Nephron progenitor cell (in vitro differentiated cells): ENCODE measurements around the gene TSPAN1.

Experiments used
- DNase-seq: peaks from one replicate; pipeline ENCODE4 v3.0.0; 2021
- H3K27ac Mint-ChIP-seq: 2 replicates; pipeline ENCODE4 v1.8.0; 2021; ENCODE audit warnings: mild to moderate bottlenecking, moderate library complexity, mixed read lengths
- H3K27me3 Mint-ChIP-seq: 2 replicates; pipeline ENCODE4 v1.8.0; 2021; ENCODE audit warnings: mild to moderate bottlenecking, low read depth, mixed read lengths; ENCODE audit not compliant: poor library complexity
- H3K36me3 Mint-ChIP-seq: 2 replicates; pipeline ENCODE4 v1.8.0; 2021; ENCODE audit warnings: low read depth, mixed read lengths
- H3K4me1 Mint-ChIP-seq: 2 replicates; pipeline ENCODE4 v1.8.0; 2021; ENCODE audit warnings: mixed read lengths
- H3K4me3 Mint-ChIP-seq: 2 replicates; pipeline ENCODE4 v1.8.0; 2021; ENCODE audit warnings: mild to moderate bottlenecking, moderate library complexity, mixed read lengths
- H3K9me3 Mint-ChIP-seq: 2 replicates; pipeline ENCODE4 v1.8.0; 2021; ENCODE audit warnings: mild to moderate bottlenecking, moderate library complexity, mixed read lengths
- TF ChIP-seq, protein P1 (sequence below): fragments of 200-600 bp; sonication (generic); IDR thresholded peaks from 2 replicates; pipeline ENCODE4 v1.5.0; 2021; ENCODE audit warnings: antibody characterized with exemption

The TSPAN1 gene

DNA sequence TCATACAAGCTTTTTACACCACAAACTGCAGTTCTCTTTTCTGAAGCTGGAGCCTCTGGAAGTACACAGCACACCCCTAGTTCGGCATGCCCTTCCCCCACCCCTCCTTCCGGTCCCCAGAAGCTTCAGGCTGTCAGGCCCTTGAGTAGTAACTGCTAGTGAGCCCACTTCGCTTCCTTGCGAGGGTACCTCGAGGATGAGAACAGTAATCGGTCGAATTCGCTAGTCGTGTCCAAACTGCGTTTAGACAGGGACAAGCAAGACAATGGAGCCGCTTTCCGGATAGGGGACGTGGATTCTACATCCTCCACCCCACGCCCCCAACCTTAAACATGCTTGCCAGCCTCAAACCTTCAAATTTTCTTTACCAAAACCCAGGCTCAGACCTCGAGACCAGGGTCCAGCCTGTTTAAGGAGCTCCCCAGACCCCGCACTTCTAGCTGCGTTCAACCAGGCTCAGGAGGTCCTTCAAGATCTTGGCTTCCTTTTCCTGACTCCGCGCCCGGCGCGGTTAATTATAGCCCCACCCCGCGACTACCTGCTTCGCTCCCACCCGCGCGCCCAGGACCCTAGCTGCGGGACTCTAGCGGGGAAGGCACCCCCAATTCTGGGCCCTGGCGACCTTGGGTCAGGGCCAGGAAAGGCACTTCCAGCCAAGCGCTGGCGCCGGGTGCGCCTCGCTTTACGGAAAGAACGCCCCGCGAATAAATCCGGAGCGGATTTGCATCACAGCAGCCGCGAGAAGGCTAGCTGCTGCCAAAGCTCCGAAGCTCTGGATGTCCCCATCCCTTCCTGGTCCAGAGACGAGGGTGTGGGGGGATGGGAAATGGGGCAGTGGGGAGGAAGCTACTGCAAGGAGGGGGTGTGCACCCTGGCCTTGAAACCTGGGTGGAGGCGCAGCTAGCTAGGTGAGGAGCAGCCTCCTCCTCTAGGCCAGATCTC is 8.1 kb upstream of the TSPAN1 start:
- DNase-seq: no peak
- no peaks in the 10 kb centered on the region for H3K9me3 Mint-ChIP-seq
- H3K4me3 Mint-ChIP-seq: peak overlapping the region; percentile 72
- TF ChIP-seq, protein P1, sequence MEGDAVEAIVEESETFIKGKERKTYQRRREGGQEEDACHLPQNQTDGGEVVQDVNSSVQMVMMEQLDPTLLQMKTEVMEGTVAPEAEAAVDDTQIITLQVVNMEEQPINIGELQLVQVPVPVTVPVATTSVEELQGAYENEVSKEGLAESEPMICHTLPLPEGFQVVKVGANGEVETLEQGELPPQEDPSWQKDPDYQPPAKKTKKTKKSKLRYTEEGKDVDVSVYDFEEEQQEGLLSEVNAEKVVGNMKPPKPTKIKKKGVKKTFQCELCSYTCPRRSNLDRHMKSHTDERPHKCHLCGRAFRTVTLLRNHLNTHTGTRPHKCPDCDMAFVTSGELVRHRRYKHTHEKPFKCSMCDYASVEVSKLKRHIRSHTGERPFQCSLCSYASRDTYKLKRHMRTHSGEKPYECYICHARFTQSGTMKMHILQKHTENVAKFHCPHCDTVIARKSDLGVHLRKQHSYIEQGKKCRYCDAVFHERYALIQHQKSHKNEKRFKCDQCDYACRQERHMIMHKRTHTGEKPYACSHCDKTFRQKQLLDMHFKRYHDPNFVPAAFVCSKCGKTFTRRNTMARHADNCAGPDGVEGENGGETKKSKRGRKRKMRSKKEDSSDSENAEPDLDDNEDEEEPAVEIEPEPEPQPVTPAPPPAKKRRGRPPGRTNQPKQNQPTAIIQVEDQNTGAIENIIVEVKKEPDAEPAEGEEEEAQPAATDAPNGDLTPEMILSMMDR: no peak
- H3K27ac Mint-ChIP-seq: no peak overlapping the region
- H3K27me3 Mint-ChIP-seq: peaks cover 75% of the 10 kb centered on the region
- no peaks in the 10 kb centered on the region for H3K36me3 Mint-ChIP-seq
- peaks cover 8% of the 10 kb centered on the region for H3K4me1 Mint-ChIP-seq

DNA sequence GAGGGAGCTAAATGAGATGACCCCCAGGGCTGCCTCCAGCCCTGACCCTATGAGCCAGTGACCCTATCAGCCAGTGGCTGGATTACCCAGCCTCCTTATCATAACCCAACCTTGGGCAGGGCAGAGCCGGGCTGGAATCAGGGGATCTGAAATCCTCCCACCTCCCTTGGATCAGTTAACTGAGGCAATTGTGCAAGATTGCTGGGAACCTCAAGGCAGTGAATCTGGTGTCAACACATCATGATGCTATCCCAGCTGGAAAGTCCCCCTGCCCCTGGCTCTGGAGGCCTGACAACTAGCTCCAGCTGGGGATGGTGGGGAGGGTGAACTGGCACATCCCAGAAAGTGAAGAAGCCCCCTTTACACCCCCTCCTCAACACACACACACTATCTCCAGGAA is 6.4 kb upstream of the TSPAN1 start:
- H3K36me3 Mint-ChIP-seq: no peaks in the 10 kb centered on the region
- no peaks in the 10 kb centered on the region for H3K9me3 Mint-ChIP-seq
- no peak overlapping the region for H3K4me3 Mint-ChIP-seq
- peaks cover 74% of the 10 kb centered on the region for H3K27me3 Mint-ChIP-seq
- TF ChIP-seq, protein P1: no peak
- no peak overlapping the region for H3K27ac Mint-ChIP-seq
- peaks cover 13% of the 10 kb centered on the region for H3K4me1 Mint-ChIP-seq
- no peak for DNase-seq

DNA sequence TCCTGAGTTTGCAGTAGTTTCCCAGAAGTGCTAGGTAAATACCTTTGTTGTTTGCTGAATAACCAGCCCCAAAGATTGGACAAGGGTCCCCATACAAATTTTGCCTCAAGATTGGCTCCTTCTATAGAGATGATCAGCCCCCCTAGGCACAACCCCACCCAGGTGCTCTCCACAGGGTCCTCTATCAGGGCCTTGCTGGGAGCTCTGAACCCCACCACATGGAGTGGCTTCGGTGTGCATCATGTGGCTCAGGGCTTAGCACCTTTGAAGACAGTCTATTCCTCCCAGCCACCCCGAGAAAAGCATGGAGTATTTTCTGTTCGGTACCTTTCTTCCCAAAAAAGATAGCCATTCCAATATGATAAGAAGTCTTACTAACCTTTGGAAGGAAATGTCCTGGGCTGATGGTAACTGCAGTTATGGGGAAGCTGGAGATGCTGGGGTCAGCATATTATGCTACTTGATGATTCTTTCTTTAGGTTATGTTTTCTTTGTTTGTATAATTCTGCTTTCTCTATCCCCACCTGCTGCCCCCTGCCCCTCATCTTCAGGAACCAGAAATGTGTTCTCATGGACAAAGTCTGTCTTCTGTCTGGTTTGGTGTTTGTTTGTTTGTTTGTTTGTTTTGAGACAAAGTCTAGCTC is 5.0 kb upstream of the TSPAN1 start:
- Mint-ChIP-seq H3K27me3 (peaks cover 61% of the 10 kb centered on the region), H3K9me3 (no peaks in the 10 kb centered on the region), H3K4me3 (no peak overlapping the region), H3K27ac (no peak overlapping the region), H3K4me1 (peaks cover 13% of the 10 kb centered on the region), H3K36me3 (no peaks in the 10 kb centered on the region)
- TF ChIP-seq, protein P1: no peak
- DNase-seq: no peak

DNA sequence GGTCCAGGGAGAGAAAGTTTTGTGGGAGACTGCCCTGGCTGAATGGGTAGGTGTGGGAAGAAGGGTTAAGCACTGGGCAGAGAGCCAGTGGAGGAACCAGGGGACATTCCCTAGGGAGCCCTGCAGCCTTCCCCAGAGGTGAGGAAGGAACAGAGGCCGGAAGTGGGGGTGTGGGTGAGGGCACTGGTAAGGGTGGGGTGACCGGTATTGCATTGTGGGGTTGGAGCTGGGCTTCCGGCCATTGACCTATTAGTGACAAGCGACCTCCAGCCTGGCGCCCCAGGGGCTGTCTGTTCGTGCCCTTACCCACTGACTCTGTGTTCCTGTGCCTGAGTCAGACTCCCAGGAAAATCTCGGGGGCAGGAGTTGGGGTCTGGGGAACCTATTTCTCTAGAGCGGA is 3.5 kb upstream of the TSPAN1 start:
- Mint-ChIP-seq H3K27me3 (peaks cover 48% of the 10 kb centered on the region), H3K27ac (no peak overlapping the region), H3K4me3 (no peak overlapping the region), H3K9me3 (no peaks in the 10 kb centered on the region), H3K4me1 (peaks cover 12% of the 10 kb centered on the region), H3K36me3 (no peaks in the 10 kb centered on the region)
- TF ChIP-seq, protein P1: no peak
- no peak for DNase-seq

DNA sequence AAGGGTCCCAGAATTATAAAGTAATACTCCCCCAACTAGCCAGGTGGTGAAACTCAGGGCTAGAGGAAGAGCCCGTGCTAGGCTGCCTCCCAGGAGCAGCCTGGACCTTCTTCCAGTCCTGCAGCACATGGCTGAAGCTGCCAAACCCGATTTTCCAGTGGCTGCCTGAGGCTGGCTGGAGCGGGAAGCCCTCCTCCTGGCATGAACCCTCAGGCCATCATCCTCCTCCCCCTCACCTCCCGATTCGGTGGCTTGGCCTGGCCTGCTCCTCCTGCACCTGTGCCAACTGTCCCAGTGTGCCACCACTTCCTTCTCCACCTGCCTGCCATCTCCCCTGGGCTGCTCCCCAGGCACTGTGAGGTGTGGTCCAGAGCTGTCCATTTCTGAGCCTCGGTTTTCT is 3.0 kb upstream of the TSPAN1 start:
- TF ChIP-seq, protein P1: no peak
- Mint-ChIP-seq H3K27ac (no peak overlapping the region), H3K27me3 (peaks cover 43% of the 10 kb centered on the region), H3K9me3 (no peaks in the 10 kb centered on the region), H3K4me1 (peaks cover 6% of the 10 kb centered on the region), H3K4me3 (no peak overlapping the region), H3K36me3 (no peaks in the 10 kb centered on the region)
- DNase-seq: no peak
